ENCODE results near the gene PRPF18. TPM values are rescaled to one million over a fixed set of nuclear protein-coding genes. Genes with fewer than 3 reads are reported as not detected.

The PRPF18 gene
- total and polyA plus RNA-seq, 9 donors, result 13.0 to 22.4 (median 18.2) TPM

DNA sequence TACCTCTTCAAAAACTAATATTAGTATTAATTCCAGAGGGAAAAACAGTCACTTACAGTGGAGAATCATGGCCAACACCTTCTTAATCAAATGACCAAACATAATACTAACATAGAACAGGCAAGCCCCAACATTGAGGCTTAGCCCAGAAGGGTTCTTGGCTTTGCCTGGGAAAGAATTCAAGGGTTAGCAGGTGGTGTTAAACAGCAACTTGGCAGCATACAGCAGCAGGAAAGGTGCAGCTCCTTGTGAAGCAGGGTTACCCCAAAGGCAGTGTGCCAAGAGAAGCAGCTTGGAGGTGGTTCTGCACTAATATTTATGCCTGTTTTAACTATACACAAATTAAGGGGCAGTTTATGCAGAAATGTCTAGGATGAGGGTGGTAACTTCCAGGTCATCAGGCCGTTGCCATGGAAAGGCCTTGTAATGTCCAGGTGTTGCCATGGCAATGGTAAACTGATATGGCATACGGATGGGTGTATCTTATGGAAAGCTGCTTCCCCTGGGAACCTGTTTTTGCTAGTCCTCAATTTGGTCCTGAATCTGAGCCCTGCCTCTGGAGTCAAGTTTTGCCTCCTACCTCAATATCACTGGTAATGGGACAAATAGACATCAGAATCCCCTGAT lies 30.8 kb upstream of the PRPF18 start:
- no peaks in the 10 kb centered on the region for H3K27me3 ChIP-seq
- intact Hi-C loops (cut with DNase I), result no loop called here
- 56 to 65% (median 61%) methylated on average over 2 of the region's 2 CpGs for WGBS, 3 donors
- no peak overlapping the region for H3K4me3 ChIP-seq
- no peaks in the 10 kb centered on the region for H3K4me1 ChIP-seq (ENCODE audit: insufficient read depth)
- H3K27ac ChIP-seq, result no peak overlapping the region
- H3K36me3 ChIP-seq, result no peaks in the 10 kb centered on the region
- DNase-seq, result no peak
- TF ChIP-seq POLR2A (IDR thresholded peaks at IDR 0.05), result no peak
- TF ChIP-seq, protein P1, sequence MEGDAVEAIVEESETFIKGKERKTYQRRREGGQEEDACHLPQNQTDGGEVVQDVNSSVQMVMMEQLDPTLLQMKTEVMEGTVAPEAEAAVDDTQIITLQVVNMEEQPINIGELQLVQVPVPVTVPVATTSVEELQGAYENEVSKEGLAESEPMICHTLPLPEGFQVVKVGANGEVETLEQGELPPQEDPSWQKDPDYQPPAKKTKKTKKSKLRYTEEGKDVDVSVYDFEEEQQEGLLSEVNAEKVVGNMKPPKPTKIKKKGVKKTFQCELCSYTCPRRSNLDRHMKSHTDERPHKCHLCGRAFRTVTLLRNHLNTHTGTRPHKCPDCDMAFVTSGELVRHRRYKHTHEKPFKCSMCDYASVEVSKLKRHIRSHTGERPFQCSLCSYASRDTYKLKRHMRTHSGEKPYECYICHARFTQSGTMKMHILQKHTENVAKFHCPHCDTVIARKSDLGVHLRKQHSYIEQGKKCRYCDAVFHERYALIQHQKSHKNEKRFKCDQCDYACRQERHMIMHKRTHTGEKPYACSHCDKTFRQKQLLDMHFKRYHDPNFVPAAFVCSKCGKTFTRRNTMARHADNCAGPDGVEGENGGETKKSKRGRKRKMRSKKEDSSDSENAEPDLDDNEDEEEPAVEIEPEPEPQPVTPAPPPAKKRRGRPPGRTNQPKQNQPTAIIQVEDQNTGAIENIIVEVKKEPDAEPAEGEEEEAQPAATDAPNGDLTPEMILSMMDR (IDR thresholded peaks at IDR 0.05), result no peak
- TF ChIP-seq EP300 (IDR thresholded peaks at IDR 0.05), result no peak
- no peaks in the 10 kb centered on the region for H3K9me3 ChIP-seq

DNA sequence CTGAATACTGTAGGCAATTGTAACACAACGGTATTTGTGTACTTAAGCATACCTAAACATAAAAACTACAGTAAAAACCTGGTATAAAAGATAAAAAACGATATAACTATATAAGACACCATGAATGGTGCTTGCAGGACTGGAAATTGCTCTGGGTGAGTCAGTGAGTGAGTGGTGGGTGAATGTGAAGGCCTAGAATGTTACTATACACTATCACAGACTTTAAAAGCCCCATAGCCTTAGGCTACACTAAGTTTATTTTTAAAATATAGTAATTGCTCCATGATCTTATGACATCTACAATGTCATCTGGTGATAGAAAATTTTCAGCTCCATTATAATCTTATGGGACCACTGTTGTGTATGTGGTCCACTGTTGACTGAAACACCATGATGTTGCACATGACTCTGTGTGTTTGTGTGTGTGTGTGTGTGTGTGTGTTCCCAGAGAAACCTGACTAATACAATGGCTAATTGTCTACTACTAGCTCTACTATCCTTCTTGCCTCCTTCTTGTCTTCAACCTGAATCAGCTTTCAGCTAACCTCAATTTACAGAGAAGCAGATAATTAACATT lies 27.6 kb upstream of the PRPF18 start:
- Histone ChIP-seq H3K4me3 (no peak overlapping the region), H3K27me3 (no peaks in the 10 kb centered on the region), H3K9me3 (no peaks in the 10 kb centered on the region), H3K27ac (no peak overlapping the region), H3K36me3 (no peaks in the 10 kb centered on the region), H3K4me1 (ENCODE audit: insufficient read depth) (no peaks in the 10 kb centered on the region)
- intact Hi-C loops (cut with DNase I), result no loop called here
- DNase-seq, result no peak
- no peak for TF ChIP-seq POLR2A (IDR thresholded peaks at IDR 0.05)
- no peak for TF ChIP-seq EP300 (IDR thresholded peaks at IDR 0.05)
- TF ChIP-seq, protein P1 (IDR thresholded peaks at IDR 0.05), result no peak
- WGBS, 3 donors, result 65 to 73% (median 69%) methylated on average over 2 of the region's 2 CpGs

DNA sequence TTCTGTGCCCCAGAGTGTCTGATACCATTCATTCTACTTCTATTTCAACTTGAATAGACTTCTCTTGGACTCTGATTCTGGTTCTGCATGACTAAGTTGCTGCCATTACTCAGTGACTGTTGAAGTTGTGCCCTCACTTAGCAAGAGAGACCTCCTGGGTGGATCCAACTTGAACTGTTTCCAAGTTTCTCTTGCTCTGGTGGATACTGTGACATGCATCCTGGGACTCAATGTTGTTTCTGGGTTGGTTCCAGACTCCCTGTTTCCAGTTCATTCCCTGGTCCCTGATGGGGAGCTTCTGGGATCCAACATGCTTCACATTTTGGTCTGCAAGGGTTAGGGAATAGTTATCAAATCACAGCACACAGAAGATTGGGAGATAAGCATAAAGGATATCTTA lies 26.2 kb upstream of the PRPF18 start:
- Histone ChIP-seq H3K27me3 (no peaks in the 10 kb centered on the region), H3K9me3 (peaks cover 0 to 3% of the 10 kb centered on the region in 2 donors), H3K27ac (no peak overlapping the region), H3K36me3 (no peaks in the 10 kb centered on the region), H3K4me3 (no peak overlapping the region), H3K4me1 (ENCODE audit: insufficient read depth) (no peaks in the 10 kb centered on the region)
- DNase-seq, result no peak
- intact Hi-C loops (cut with DNase I), result no loop called here
- no peak for TF ChIP-seq EP300 (IDR thresholded peaks at IDR 0.05)
- TF ChIP-seq, protein P1 (IDR thresholded peaks at IDR 0.05), result no peak
- TF ChIP-seq POLR2A (IDR thresholded peaks at IDR 0.05), result no peak

DNA sequence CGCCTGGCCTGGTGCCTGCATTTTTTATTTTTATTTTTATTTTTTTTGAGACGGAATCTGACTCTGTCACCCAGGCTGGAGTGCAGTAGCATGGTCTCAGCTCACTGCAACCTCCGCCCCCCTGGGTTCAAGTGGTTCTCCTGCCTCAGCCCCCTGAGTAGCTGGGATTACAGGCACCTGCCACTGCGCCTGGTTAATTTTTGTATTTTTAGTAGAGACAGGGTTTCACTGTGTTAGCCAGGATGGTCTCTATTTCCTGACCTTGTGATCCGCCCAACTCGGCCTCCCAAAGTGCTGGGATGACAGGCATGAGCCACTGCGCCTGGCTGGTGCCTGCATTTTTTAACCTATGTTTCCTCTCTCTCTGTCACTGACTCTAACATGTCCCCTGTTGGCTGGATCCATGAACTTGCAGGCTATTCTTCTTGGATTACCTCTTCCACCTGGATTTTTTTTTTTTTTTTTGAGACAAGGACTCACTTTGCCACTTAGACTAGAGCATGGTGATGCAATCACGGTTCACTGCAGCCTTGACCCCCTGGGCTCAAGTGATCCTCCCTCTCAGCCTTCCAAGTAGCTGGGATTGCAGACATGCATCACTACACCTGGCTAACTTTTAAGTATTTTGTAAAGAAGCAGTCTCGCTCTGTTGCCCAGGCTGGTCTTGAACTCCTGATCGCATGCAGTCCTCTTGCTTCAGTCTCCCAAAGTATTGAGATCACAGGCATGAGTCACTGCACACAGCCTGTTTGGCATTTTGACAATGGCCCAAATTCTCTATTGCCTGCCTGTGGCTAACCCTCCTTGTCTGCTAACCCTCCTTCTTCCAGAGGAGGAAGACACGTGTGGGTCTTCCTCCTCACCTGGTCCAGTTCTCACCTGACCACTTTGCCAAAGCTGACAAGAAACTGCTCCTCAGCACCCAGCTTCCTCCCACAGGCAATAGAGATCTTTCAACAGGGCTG lies 23.0 kb upstream of the PRPF18 start:
- DNase-seq, result no peak
- no peak overlapping the region for H3K4me3 ChIP-seq
- no peaks in the 10 kb centered on the region for H3K36me3 ChIP-seq
- 88 to 91% (median 90%) methylated on average over 11 of the region's 11 CpGs for WGBS, 3 donors
- H3K27me3 ChIP-seq, result no peaks in the 10 kb centered on the region
- no peak overlapping the region for H3K27ac ChIP-seq
- no peaks in the 10 kb centered on the region for H3K4me1 ChIP-seq (ENCODE audit: insufficient read depth)
- H3K9me3 ChIP-seq, result peaks cover 0 to 3% of the 10 kb centered on the region in 2 donors
- TF ChIP-seq EP300 (IDR thresholded peaks at IDR 0.05), result no peak
- TF ChIP-seq, protein P1 (IDR thresholded peaks at IDR 0.05), result no peak
- no peak for TF ChIP-seq POLR2A (IDR thresholded peaks at IDR 0.05)
- intact Hi-C loops (cut with DNase I), result no loop called here
